ENCODE results near the gene ANKRD11. TPM values are rescaled to one million over a fixed set of nuclear protein-coding genes. Genes with fewer than 3 reads are reported as not detected.
"Not testable (repeated sequence)": the region's sequence is repeated elsewhere in the genome, so short reads cannot be mapped to it uniquely, and the experiment has no call there.

The ANKRD11 gene
- polyA plus RNA-seq, 3 donors: 3.2 to 62.4 (median 5.4) TPM

- H3K9ac ChIP-seq (ENCODE audit: insufficient read depth, low read length, poor library complexity, severe bottlenecking); H3K4me3 ChIP-seq (replicated peaks in 1 of 3; ENCODE audit: low read depth in 2 of 3, low read length in 3 of 3); H3K9me3 ChIP-seq (replicated peaks in 1 of 2; ENCODE audit: control insufficient read depth in 1 of 2, insufficient read depth in 1 of 2, low read length in 2 of 2); H3K27me3 Mint-ChIP-seq (ENCODE audit: low read depth in 3 of 3); H2AFZ ChIP-seq (ENCODE audit: insufficient read depth, low read depth, low read length, poor library complexity, severe bottlenecking); H3K9me3 Mint-ChIP-seq; DNase-seq; H3K27me3 ChIP-seq (ENCODE audit: control insufficient read depth in 2 of 2, insufficient read depth in 2 of 2, low read length in 2 of 2); H3K4me2 ChIP-seq (replicated peaks; ENCODE audit: extremely low read depth, low read length, poor library complexity, severe bottlenecking); H3K4me3 Mint-ChIP-seq; intact Hi-C loops (cut with micrococcal nuclease): not testable (repeated sequence)
- Histone ChIP-seq H3K36me3 (replicated peaks in 1 of 2; ENCODE audit: control insufficient read depth in 1 of 2, insufficient read depth in 2 of 2, low read length in 2 of 2) (peaks cover 6 to 13% of the 10 kb centered on the region in 2 donors), H3K79me2 (ENCODE audit: insufficient read depth, low read length) (peaks cover 99% of the 10 kb centered on the region), H4K20me1 (ENCODE audit: insufficient read depth, low read length) (peaks cover 100% of the 10 kb centered on the region), H3K4me1 (ENCODE audit: control insufficient read depth in 1 of 2, insufficient read depth in 2 of 2, low read length in 2 of 2) (peaks cover 34 to 55% of the 10 kb centered on the region in 2 donors), H3K27ac (ENCODE audit: low read depth in 1 of 2, low read length in 2 of 2) (peak overlapping the region in 1 of 2 donors; percentile 51)
- H3K36me3 Mint-ChIP-seq: peaks cover 9 to 24% of the 10 kb centered on the region in 2 donors
- 89% methylated on average over 20 of the region's 41 CpGs for WGBS (ENCODE audit: insufficient coverage)
- H3K27ac Mint-ChIP-seq: peak overlapping the region in 4 of 7 donors; percentile 31 to 72 (median 56)
- H3K4me1 Mint-ChIP-seq: peaks cover 56% of the 10 kb centered on the region
Measured at GRCh38 chr16:89328412-89329400, 161.7 kb downstream of the ANKRD11 start.

GRCh38 chr16:89326721-89327120, 163.6 kb downstream of the ANKRD11 start:
- H3K9me3 Mint-ChIP-seq: no peaks in the 10 kb centered on the region
- H4K20me1 ChIP-seq (ENCODE audit: insufficient read depth, low read length): peaks cover 100% of the 10 kb centered on the region

More at GRCh38 chr16:89326721-89327120, 163.6 kb downstream of the ANKRD11 start:
- Mint-ChIP-seq H3K27ac (peak overlapping the region in 5 of 7 donors; percentile 67 to 90 (median 85)), H3K27me3 (ENCODE audit: low read depth in 3 of 3) (no peaks in the 10 kb centered on the region), H3K36me3 (peaks cover 15 to 30% of the 10 kb centered on the region in 2 donors), H3K4me3 (no peak overlapping the region), H3K4me1 (peaks cover 66% of the 10 kb centered on the region)
- H3K9me3 ChIP-seq (replicated peaks in 1 of 2; ENCODE audit: control insufficient read depth in 1 of 2, insufficient read depth in 1 of 2, low read length in 2 of 2): no peaks in the 10 kb centered on the region
- intact Hi-C loops (cut with micrococcal nuclease): no loop called here
- peaks cover 99% of the 10 kb centered on the region for H3K79me2 ChIP-seq (ENCODE audit: insufficient read depth, low read length)
- 97% methylated on average over 7 of the region's 7 CpGs for WGBS (ENCODE audit: insufficient coverage)
- H3K27ac ChIP-seq (ENCODE audit: low read depth in 1 of 2, low read length in 2 of 2): peak overlapping the region; percentile 60 to 84
- peak overlapping the region; percentile 65 for H3K4me2 ChIP-seq (replicated peaks; ENCODE audit: extremely low read depth, low read length, poor library complexity, severe bottlenecking)
- no peak for DNase-seq
- peak overlapping the region; percentile 40 for H3K9ac ChIP-seq (ENCODE audit: insufficient read depth, low read length, poor library complexity, severe bottlenecking)
- H3K4me1 ChIP-seq (ENCODE audit: control insufficient read depth in 1 of 2, insufficient read depth in 2 of 2, low read length in 2 of 2): peaks cover 46 to 72% of the 10 kb centered on the region in 2 donors
- H3K27me3 ChIP-seq (ENCODE audit: control insufficient read depth in 2 of 2, insufficient read depth in 2 of 2, low read length in 2 of 2): no peaks in the 10 kb centered on the region
- TF ChIP-seq CTCF (IDR thresholded peaks at IDR 0.05): no peak
- H2AFZ ChIP-seq (ENCODE audit: insufficient read depth, low read depth, low read length, poor library complexity, severe bottlenecking): no peak overlapping the region
- H3K36me3 ChIP-seq (replicated peaks in 1 of 2; ENCODE audit: control insufficient read depth in 1 of 2, insufficient read depth in 2 of 2, low read length in 2 of 2): peaks cover 6 to 14% of the 10 kb centered on the region in 2 donors
- H3K4me3 ChIP-seq (replicated peaks in 1 of 3; ENCODE audit: low read depth in 2 of 3, low read length in 3 of 3): peak overlapping the region in 1 of 3 experiments; percentile 61

Measured in CD14-positive monocyte (primary cell).